ENCODE results near the gene VPS13A.

- TF ChIP-seq CTCF (conservative IDR thresholded peaks at IDR 0.05 in 1 of 2, IDR thresholded peaks at IDR 0.05 in 1 of 2; ENCODE audit: low read depth in 1 of 2, low read length in 2 of 2) (no peak), EZH2 (IDR thresholded peaks at IDR 0.05; ENCODE audit: low read length, missing control alignments) (no peak)
Observed at GRCh38 chr9:77403239-77403638, 225.9 kb downstream of the VPS13A start.

Measured in fibroblast of lung (primary cell).